Epithelial cell of esophagus (primary cell): ENCODE measurements around the gene MAGEC1.

Source experiments
- DNase-seq: peaks from one replicate; pipeline ENCODE4 v3.0.0; 2010; ENCODE audit warnings: low read depth
- H3K4me3 ChIP-seq: 2 replicates; pipeline ENCODE4 v1.5.1; 2011; ENCODE audit warnings: mild to moderate bottlenecking, low read length, control low read depth
- TF ChIP-seq, protein P1 (sequence below): IDR thresholded peaks from 2 replicates; pipeline ENCODE4 v1.5.1; 2011; ENCODE audit warnings: low read depth, mild to moderate bottlenecking, low read length, control low read depth, inconsistent platforms; ENCODE audit not compliant: insufficient read depth; ENCODE audit errors: missing control alignments

The MAGEC1 gene

DNA sequence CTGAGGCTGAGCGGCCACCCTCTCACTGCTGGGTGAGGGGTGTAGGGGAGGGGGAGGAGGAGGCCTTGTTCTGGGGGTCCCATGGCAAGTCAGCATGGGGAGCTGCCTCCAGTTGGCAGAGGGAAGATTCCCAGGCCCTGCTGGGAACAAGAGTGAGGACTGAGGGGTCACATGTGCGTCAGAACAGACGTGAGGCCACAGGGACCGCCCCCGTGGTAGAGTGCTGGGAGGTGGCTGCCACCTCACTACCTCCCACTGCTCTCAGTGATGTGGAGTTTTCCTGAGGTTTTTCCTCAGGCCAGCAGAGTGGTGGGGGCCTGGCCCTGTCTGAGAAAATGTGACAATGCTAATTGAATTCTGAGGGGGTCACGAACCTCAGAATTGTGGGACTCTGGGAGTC, 568 bp downstream of the MAGEC1 start:
- TF ChIP-seq, protein P1, sequence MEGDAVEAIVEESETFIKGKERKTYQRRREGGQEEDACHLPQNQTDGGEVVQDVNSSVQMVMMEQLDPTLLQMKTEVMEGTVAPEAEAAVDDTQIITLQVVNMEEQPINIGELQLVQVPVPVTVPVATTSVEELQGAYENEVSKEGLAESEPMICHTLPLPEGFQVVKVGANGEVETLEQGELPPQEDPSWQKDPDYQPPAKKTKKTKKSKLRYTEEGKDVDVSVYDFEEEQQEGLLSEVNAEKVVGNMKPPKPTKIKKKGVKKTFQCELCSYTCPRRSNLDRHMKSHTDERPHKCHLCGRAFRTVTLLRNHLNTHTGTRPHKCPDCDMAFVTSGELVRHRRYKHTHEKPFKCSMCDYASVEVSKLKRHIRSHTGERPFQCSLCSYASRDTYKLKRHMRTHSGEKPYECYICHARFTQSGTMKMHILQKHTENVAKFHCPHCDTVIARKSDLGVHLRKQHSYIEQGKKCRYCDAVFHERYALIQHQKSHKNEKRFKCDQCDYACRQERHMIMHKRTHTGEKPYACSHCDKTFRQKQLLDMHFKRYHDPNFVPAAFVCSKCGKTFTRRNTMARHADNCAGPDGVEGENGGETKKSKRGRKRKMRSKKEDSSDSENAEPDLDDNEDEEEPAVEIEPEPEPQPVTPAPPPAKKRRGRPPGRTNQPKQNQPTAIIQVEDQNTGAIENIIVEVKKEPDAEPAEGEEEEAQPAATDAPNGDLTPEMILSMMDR: no peak
- no peak for DNase-seq
- H3K4me3 ChIP-seq: no peak overlapping the region

DNA sequence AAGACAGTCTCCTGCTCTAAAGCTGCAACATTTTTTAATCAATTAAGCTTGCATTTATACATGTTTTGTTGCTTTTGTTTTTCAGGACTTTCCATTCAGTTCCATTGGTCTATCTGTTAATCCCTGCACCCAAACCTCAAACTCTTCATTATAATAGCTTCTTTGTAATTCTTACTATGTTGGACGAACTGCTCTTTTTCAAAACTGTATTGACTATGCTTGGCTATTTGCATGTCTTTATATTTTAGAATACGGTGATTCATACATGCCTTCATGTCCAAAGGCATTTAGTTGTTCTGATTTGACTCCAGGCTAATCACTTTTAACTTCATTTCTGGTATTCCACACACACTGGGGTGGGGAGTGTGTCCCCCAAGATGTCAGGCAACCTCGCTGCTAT, 14.1 kb downstream of the MAGEC1 start:
- no peak for DNase-seq
- TF ChIP-seq, protein P1: no peak
- no peak overlapping the region for H3K4me3 ChIP-seq

DNA sequence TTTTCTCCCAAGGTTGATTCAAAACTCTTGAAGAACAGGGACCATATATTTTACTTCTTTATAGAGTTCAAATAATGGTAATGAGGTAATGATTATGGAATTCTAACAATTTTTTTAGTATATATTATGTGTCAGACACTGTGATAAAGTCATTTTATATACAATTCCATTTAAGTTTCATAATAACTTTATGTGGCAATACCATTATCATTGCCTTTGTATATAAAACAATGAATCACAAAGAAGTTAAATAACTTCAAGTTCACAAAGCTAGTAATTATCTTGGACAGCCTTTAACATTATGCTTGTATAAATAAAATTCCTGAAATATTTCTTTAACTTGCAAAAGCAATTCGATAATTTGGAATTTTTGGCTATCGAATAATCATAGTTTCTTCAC, 20.6 kb downstream of the MAGEC1 start:
- TF ChIP-seq, protein P1: no peak

DNA sequence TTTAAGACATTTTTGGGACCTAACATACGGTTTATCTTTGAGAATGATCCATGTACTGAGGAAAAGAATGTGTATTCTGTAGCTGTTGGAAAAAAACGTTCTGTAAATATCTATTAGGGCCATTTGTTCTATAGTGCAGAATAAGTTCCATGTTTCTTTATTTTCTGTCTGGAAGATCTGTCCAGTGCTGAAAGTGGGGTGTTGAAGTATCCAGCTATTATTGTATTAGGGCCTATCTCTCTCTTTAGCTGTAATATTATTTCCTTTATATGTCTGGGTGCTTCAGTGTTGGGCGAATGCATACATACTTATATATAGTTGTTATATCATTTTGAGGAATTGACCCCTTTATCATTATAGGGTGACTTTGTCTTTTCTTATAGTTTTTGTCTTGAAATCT, 24.7 kb downstream of the MAGEC1 start:
- no peak overlapping the region for H3K4me3 ChIP-seq
- TF ChIP-seq, protein P1: no peak
- DNase-seq: no peak

More for the DNA sequence above, 20.6 kb downstream of the MAGEC1 start:
- no peak overlapping the region for H3K4me3 ChIP-seq
- DNase-seq: no peak

DNA sequence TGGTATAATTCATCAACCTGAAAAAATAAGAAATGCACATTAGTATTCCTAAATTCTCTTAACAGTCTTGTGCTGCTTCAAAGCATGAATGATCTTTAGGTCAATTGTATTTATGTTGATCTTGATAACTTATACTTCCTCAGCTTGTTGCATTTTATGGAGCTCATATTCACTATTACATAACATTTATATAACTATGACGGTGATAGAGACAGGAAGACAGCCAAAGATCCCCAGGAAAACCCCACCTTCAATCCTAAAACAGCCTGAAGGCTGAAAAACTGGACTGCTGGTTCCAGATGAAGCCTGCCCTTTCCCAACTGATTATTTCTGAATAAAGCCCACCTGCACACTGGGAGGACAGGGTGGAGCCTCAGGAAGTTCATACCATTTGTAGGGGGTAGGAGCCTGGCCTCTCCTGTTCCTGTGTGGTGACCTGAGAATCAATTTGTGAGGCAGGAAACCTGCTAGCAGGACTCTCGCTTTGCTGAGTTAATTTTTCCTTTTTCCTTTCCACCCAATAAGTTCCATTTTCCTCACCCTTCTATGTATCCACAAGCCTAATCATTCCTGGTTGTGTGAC, 30.5 kb downstream of the MAGEC1 start:
- DNase-seq: no peak
- TF ChIP-seq, protein P1: no peak
- H3K4me3 ChIP-seq: no peak overlapping the region

DNA sequence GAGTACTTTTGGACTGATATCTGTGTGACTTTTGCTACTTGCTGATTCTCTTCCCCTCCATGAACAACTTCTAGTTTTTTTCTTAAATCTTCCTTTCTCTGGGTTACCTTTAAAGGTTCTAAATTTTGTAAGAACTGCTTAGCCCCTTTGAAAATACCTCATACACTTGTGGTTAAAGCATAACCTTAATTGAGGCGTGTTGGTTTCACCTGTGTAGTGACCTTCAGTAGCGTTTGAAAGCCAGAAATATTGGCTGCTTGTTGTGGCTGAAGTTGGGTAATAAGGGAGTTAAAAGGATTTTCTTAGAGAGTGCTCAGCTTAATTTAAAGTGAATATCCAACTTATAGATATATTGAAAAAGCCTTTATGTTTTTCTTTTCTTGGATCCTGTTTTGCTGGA, 32.0 kb downstream of the MAGEC1 start:
- TF ChIP-seq, protein P1: no peak
- DNase-seq: no peak
- H3K4me3 ChIP-seq: no peak overlapping the region

DNA sequence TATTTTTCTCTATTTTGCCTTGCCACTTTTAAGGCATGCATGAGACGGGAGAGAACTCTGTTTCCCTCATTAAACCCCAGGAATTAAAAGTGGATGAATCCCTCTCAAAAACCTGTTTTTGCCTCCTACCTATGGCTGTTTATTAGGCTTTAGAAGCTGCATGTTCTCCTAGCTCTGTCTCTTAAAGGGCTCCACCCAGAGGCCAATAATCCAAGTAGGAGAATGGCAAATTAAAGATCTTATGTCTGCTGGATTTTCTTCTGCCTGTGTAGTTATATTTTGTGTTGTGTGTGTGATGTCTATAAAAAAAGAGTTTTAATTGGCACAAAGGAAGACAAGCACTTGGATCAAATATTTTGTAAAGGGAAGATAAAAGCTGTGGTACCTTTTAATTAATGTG, 32.4 kb downstream of the MAGEC1 start:
- no peak overlapping the region for H3K4me3 ChIP-seq
- TF ChIP-seq, protein P1: peak; percentile 28
- peak; percentile 13 for DNase-seq
